GM12865 (cell line): ENCODE data around the gene JPT2.
"Not testable (repeated sequence)": the region's sequence is repeated elsewhere in the genome, so short reads cannot be mapped to it uniquely, and the experiment has no call there.

ENCODE experiments used
- DNase-seq: peaks from one replicate; pipeline ENCODE4 v3.0.0; 2010; ENCODE audit warnings: low read depth
- H3K4me3 ChIP-seq: 2 replicates; pipeline ENCODE4 v1.5.1; 2011; ENCODE audit warnings: mild to moderate bottlenecking, low read depth, low read length, control low read depth
- TF ChIP-seq, protein P1 (sequence below): IDR thresholded peaks from 2 replicates; pipeline ENCODE4 v1.5.1; 2011; ENCODE audit warnings: low read length, control low read depth, low read depth, inconsistent platforms; ENCODE audit not compliant: insufficient read depth; ENCODE audit errors: missing control alignments

The JPT2 gene

DNA sequence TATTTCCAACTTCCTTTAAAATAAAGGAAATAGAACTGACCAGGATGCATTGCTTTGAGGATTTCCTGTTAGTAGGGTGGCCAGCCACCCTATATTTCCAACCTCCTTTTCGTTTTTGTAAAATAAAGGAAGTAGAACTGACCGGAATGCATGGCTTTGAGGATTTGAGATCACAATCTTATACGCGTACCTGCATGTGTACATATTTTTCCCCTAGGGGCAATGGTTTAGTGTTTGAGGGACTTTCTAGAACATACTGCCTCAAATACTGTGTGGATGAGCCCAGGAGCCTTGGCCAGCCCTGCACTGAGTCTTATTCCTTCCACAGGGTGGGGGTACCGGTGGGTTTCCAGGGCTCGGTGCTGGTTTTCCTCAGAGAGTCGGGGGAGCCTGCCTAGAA, 53.5 kb downstream of the JPT2 start:
- TF ChIP-seq, protein P1, sequence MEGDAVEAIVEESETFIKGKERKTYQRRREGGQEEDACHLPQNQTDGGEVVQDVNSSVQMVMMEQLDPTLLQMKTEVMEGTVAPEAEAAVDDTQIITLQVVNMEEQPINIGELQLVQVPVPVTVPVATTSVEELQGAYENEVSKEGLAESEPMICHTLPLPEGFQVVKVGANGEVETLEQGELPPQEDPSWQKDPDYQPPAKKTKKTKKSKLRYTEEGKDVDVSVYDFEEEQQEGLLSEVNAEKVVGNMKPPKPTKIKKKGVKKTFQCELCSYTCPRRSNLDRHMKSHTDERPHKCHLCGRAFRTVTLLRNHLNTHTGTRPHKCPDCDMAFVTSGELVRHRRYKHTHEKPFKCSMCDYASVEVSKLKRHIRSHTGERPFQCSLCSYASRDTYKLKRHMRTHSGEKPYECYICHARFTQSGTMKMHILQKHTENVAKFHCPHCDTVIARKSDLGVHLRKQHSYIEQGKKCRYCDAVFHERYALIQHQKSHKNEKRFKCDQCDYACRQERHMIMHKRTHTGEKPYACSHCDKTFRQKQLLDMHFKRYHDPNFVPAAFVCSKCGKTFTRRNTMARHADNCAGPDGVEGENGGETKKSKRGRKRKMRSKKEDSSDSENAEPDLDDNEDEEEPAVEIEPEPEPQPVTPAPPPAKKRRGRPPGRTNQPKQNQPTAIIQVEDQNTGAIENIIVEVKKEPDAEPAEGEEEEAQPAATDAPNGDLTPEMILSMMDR = no peak
- no peak for DNase-seq
- H3K4me3 ChIP-seq = no peak overlapping the region

DNA sequence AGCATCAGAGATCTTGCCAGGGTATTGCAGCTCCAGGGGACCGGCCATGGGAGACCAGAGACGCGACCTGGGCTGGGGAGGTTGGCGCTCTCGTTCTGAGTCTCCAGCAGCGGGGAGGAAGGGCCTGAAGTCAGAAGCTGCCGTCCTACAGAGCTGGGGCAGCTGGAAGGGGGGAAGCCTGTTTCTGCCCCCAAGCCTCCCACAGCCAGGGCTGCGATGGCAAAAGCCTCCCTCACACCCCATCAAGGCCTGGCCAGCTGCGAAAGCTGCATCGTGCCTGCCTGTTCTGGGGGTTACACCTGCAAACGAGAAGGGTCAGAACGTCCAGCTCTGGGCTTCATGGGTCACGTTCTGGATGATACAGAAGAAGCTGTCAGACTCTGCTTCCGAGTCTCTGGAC, 54.0 kb downstream of the JPT2 start:
- DNase-seq = no peak
- no peak overlapping the region for H3K4me3 ChIP-seq
- TF ChIP-seq, protein P1 = no peak

DNA sequence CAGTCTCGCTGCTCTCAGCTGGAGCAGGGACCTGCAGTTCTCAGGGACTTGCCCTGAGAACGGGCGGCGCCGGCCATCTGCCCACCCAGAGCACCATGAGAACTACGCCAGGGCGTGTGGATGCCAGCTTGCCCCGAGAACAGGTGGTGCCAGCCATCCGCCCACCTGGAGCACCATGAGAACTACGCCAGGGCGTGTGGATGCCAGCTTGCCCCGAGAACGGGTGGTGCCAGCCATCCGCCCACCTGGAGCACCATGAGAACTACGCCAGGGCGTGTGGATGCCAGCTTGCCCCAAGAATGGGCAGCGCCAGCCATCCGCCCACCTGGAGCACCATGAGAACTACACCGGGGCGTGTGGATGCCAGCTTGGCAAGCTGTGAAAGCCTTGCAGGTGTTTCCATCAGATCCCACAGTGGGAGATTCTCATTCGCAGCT, 54.5 kb downstream of the JPT2 start:
- not testable (repeated sequence) for DNase-seq, H3K4me3 ChIP-seq

DNA sequence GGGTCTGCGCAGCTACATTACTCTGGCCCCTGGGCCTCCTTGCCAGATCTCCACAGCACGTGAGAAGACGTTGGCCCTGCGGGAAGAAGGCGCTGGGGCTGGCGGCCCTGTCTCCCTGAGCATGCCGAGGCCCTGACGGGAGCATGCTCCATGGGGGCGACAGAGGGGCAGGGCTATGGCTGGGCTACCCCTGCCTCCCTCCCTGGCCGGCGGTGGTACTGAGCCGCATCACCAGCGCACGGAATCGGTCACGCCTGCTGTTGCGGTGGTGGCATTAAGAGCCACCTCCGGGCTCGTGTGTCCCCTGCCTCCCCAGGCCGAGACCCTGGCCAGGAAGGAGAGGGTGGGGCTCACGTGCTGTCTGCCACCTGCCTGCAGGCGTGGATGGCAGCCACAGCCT, 56.0 kb downstream of the JPT2 start:
- H3K4me3 ChIP-seq = no peak overlapping the region
- no peak for DNase-seq
- TF ChIP-seq, protein P1 = no peak

DNA sequence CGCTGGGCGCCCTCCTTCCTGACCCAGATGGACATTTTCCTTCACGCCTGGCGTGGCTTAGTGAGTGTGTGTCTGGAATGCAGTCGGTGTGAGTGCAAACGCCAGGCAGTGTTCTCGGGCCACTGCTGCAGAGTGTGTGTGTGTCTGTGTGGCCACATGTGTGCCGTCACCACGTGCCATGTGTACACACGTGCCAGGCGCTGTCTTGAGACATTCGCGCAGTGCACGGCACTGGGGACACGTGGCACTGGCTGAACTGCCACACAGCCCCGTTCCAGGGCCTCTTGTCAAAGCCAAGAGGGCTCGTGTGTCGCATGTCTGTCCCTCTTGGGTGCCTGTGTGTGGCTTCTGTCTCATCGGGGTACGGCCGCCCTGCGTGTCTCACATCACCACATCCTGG, 56.7 kb downstream of the JPT2 start:
- DNase-seq = no peak
- H3K4me3 ChIP-seq = no peak overlapping the region
- TF ChIP-seq, protein P1 = no peak

DNA sequence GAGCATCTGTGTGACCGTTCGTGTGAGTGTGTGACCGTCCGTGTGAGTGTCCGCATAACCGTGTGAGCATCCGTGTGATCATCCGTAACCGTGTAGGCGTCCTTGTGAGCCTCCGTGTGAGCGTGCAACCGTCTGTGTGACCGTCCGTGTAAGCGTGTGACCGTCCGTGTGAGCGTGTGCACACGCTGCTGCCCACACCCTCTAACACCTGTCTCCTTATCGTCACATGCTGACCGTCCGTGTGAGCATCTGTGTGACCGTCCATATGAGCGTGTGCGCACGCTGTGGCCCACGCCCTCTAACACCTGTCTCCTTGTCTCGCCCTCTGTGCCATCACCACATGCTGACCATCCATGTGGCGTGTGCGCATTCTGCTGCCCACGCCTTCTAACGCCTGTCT, 62.2 kb downstream of the JPT2 start:
- H3K4me3 ChIP-seq = no peak overlapping the region
- DNase-seq = no peak
- TF ChIP-seq, protein P1 = no peak

DNA sequence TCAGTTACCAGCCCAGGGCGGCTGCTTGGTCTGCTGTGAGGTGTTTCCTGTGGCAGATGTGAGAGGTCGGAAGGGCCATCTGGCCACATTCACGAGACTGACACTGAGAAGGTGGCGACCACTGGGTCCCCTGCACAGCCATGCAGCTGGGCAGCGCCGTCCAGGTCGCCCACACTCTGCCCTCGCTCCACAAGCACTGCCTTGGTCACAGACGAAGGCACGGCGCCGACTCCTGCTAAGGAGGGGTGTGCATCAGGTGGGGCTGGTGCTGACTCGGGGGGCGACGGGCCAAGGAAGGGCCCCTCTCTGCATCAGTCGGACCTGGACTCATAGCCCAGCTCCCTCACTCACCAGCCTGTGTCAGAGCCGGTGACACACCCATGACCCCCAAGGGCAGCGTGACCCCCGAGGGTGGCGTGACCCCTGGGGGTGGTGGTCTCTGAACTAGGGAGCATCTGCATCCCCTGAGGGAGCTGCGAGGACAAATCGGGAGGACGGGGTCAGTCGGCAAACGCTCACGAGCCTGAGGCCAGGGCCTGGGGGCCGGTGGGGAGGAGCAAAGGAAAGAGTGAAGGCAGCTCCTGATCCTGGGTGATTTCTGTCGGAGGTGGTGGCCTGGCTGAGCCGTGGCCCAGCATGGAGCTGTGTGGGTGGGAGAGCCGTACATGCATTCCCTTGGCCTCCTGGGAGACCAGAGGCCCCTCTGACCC, 62.9 kb downstream of the JPT2 start:
- no peak overlapping the region for H3K4me3 ChIP-seq
- TF ChIP-seq, protein P1 = no peak
- no peak for DNase-seq
